ENCODE measurements around the gene ACOXL. TPM values are rescaled to one million over a fixed set of nuclear protein-coding genes. Genes with fewer than 3 reads are reported as not detected.

ACOXL gene
- total RNA-seq, 1 experiment from 2014 or later: not detected

DNA sequence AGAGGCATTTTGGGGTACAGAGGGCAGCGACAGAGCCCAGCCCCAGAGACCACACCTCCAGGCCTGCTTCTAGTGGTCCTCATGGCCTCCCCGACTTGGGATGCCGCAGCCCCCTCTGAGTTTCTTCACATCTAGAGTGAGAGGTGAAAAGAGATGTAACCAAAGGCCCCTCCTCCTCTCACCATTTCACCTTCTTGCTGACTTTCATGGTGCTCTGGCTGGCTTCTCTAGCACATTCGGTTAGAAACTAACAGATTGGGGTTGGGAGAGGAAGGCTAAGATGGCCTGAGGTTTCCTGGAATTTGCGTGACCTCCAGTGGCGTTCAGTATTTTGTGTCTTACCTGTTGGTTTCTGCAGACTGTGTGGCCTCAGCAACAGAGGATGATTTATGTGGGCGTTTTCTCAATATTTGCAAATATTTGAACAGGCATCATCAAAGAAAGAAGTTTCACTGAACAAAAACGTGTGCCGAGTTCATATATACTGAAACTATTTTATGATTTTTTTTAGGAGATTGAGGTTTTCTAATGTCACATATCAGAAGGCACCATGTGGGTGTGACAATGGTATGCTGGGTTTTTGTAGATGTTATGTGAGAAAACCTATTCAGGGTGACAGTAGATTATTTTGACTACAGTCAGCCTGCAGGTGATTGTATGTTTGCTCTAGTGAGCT lies 318.5 kb downstream of the ACOXL start:
- Histone ChIP-seq H3K9ac (ENCODE audit: low read length) (no peak overlapping the region), H3K4me1 (ENCODE audit: low read length) (peaks cover 71% of the 10 kb centered on the region), H3K27ac (ENCODE audit: low read length) (no peak overlapping the region), H3K9me3 (ENCODE audit: low read length) (no peaks in the 10 kb centered on the region), H3K27me3 (ENCODE audit: low read length) (no peaks in the 10 kb centered on the region), H3K36me3 (ENCODE audit: insufficient read depth, low read length) (no peaks in the 10 kb centered on the region), H4K20me1 (ENCODE audit: insufficient read depth, low read depth, low read length) (no peaks in the 10 kb centered on the region), H3K4me2 (ENCODE audit: low read depth, low read length, poor library complexity, severe bottlenecking) (peak overlapping the region; percentile 53), H2AFZ (ENCODE audit: low read length) (no peak overlapping the region), H3K79me2 (ENCODE audit: low read length) (no peaks in the 10 kb centered on the region), H3K4me3 (ENCODE audit: low read length) (peak overlapping the region; percentile 8; the same call in 1 of the 2 replicates), H3K9me2 (replicated peaks; ENCODE audit: insufficient read depth, low read length) (no peaks in the 10 kb centered on the region)
- DNase-seq: no peak

GRCh38 chr2:111052621-111053020 lies 320.2 kb downstream of the ACOXL start:
- Histone ChIP-seq H3K9me2 (replicated peaks; ENCODE audit: insufficient read depth, low read length) (no peaks in the 10 kb centered on the region), H2AFZ (ENCODE audit: low read length) (no peak overlapping the region), H3K36me3 (ENCODE audit: insufficient read depth, low read length) (no peaks in the 10 kb centered on the region), H3K4me1 (ENCODE audit: low read length) (peaks cover 87% of the 10 kb centered on the region), H3K9ac (ENCODE audit: low read length) (no peak overlapping the region), H4K20me1 (ENCODE audit: insufficient read depth, low read depth, low read length) (no peaks in the 10 kb centered on the region), H3K9me3 (ENCODE audit: low read length) (no peaks in the 10 kb centered on the region), H3K4me3 (ENCODE audit: low read length) (no peak overlapping the region), H3K79me2 (ENCODE audit: low read length) (no peaks in the 10 kb centered on the region), H3K4me2 (ENCODE audit: low read depth, low read length, poor library complexity, severe bottlenecking) (no peak overlapping the region), H3K27me3 (ENCODE audit: low read length) (no peaks in the 10 kb centered on the region), H3K27ac (ENCODE audit: low read length) (no peak overlapping the region)
- DNase-seq: no peak

DNA sequence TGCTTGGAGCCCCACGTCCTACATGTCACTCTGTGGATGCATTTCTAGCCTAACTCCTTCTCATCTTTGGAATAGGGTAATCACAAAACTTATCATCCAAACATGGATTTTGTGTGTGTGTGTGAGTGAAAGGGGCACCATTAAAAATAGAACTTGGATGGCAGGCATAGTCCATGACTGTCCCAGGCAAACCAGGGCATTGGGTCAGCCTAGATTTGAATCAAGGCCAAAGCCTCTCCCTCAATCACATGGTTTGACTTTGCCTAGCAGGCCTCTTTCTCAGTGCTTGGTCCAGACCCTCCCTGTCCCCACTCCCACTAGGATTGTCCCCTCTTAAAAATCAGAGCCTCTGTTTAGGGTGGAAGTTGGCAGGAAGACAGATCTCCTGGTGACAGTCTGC lies 320.9 kb downstream of the ACOXL start:
- H3K4me1 ChIP-seq (ENCODE audit: low read length): peaks cover 94% of the 10 kb centered on the region
- no peak for DNase-seq

GRCh38 chr2:111053825-111054515 lies 321.6 kb downstream of the ACOXL start:
- H3K4me1 ChIP-seq (ENCODE audit: low read length): peaks cover 94% of the 10 kb centered on the region
- H3K9me3 ChIP-seq (ENCODE audit: low read length): no peaks in the 10 kb centered on the region
- 0 out of 2 replicates have a peak overlapping the region, but pooled peaks have one; percentile 34 for H3K27ac ChIP-seq (ENCODE audit: low read length)
- H3K9me2 ChIP-seq (replicated peaks; ENCODE audit: insufficient read depth, low read length): no peaks in the 10 kb centered on the region
- H3K79me2 ChIP-seq (ENCODE audit: low read length): no peaks in the 10 kb centered on the region
- peak overlapping the region; percentile 58 for H3K4me2 ChIP-seq (ENCODE audit: low read depth, low read length, poor library complexity, severe bottlenecking)
- no peaks in the 10 kb centered on the region for H4K20me1 ChIP-seq (ENCODE audit: insufficient read depth, low read depth, low read length)
- H3K9ac ChIP-seq (ENCODE audit: low read length): peak overlapping the region; percentile 22; the same call in 1 of the 2 replicates
- H3K27me3 ChIP-seq (ENCODE audit: low read length): no peaks in the 10 kb centered on the region
- H3K4me3 ChIP-seq (ENCODE audit: low read length): peak overlapping the region; percentile 43; the same call in 1 of the 2 replicates
- H3K36me3 ChIP-seq (ENCODE audit: insufficient read depth, low read length): no peaks in the 10 kb centered on the region
- peak; percentile 75 for DNase-seq
- H2AFZ ChIP-seq (ENCODE audit: low read length): no peak overlapping the region

More for the DNA sequence above, 320.9 kb downstream of the ACOXL start:
- H2AFZ ChIP-seq (ENCODE audit: low read length): no peak overlapping the region
- no peaks in the 10 kb centered on the region for H3K27me3 ChIP-seq (ENCODE audit: low read length)
- no peaks in the 10 kb centered on the region for H3K36me3 ChIP-seq (ENCODE audit: insufficient read depth, low read length)
- H3K27ac ChIP-seq (ENCODE audit: low read length): no peak overlapping the region
- no peaks in the 10 kb centered on the region for H3K9me2 ChIP-seq (replicated peaks; ENCODE audit: insufficient read depth, low read length)
- peak overlapping the region; percentile 58 for H3K4me2 ChIP-seq (ENCODE audit: low read depth, low read length, poor library complexity, severe bottlenecking)
- no peaks in the 10 kb centered on the region for H3K79me2 ChIP-seq (ENCODE audit: low read length)
- no peak overlapping the region for H3K9ac ChIP-seq (ENCODE audit: low read length)
- H3K9me3 ChIP-seq (ENCODE audit: low read length): no peaks in the 10 kb centered on the region
- 0 out of 2 replicates have a peak overlapping the region, but pooled peaks have one; percentile 43 for H3K4me3 ChIP-seq (ENCODE audit: low read length)
- H4K20me1 ChIP-seq (ENCODE audit: insufficient read depth, low read depth, low read length): no peaks in the 10 kb centered on the region

DNA sequence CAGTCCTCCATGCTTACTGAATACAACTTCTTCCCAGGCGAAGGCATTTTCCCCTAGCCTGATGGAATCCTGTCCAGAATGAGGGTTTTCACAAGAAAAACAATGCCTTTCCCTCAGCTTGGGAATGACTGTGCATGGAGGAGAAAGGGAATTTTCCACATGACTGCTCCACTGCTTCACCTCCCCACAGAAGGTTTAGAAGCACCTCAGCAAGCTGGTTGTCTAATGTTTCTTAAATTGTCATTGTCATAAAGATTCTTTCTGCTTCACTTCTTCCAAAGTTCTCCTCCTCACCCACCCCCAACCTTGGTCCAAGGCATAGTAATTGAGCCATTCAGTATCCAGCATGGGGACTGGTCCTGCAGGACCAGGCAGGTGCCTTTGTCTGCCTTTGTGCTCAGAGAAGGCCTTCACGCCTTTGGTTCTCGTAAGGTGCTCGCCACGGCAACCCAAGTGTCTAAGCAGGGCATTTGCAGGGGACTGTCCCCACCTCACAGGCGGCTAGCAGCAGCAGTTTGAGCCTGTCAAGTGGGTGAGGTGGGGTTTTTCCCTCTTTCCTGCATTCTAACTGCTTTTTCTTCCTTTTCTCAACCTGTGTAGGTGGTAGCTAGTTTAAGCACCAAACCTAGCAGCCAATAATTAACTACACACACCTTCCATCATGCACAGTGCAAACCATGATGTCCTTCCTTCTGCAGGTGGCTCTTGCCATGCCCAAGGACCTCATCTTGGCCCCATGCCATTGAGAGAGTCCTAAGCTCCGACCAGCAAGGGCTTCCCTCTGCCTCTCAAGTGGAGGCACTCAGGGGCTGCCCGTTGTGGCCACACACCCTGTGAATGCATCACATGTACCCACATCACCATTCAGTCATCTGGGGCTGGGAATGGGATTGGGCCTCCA lies 322.7 kb downstream of the ACOXL start:
- peak; percentile 60 for DNase-seq
- Histone ChIP-seq H3K4me1 (ENCODE audit: low read length) (peaks cover 84% of the 10 kb centered on the region), H3K79me2 (ENCODE audit: low read length) (no peaks in the 10 kb centered on the region), H3K9me3 (ENCODE audit: low read length) (no peaks in the 10 kb centered on the region; the same call in 1 of the 2 replicates), H3K9ac (ENCODE audit: low read length) (peak overlapping the region; percentile 22; the same call in 1 of the 2 replicates), H3K4me2 (ENCODE audit: low read depth, low read length, poor library complexity, severe bottlenecking) (peak overlapping the region; percentile 58), H3K9me2 (replicated peaks; ENCODE audit: insufficient read depth, low read length) (no peaks in the 10 kb centered on the region), H3K27me3 (ENCODE audit: low read length) (no peaks in the 10 kb centered on the region; the same call in 1 of the 2 replicates), H3K27ac (ENCODE audit: low read length) (no peak overlapping the region), H3K36me3 (ENCODE audit: insufficient read depth, low read length) (no peaks in the 10 kb centered on the region; the same call in 1 of the 2 replicates), H4K20me1 (ENCODE audit: insufficient read depth, low read depth, low read length) (no peaks in the 10 kb centered on the region), H2AFZ (ENCODE audit: low read length) (no peak overlapping the region), H3K4me3 (ENCODE audit: low read length) (peak overlapping the region; percentile 43; the same call in 1 of the 2 replicates)

- H3K79me2 ChIP-seq (ENCODE audit: low read length): no peaks in the 10 kb centered on the region
- no peak overlapping the region for H3K9ac ChIP-seq (ENCODE audit: low read length)
- H3K36me3 ChIP-seq (ENCODE audit: insufficient read depth, low read length): no peaks in the 10 kb centered on the region; the same call in 1 of the 2 replicates
- H3K9me3 ChIP-seq (ENCODE audit: low read length): peaks cover 6% of the 10 kb centered on the region
- H2AFZ ChIP-seq (ENCODE audit: low read length): no peak overlapping the region
- H3K27ac ChIP-seq (ENCODE audit: low read length): no peak overlapping the region
- H3K4me3 ChIP-seq (ENCODE audit: low read length): no peak overlapping the region
- H3K27me3 ChIP-seq (ENCODE audit: low read length): no peaks in the 10 kb centered on the region; the same call in 1 of the 2 replicates
- H3K4me2 ChIP-seq (ENCODE audit: low read depth, low read length, poor library complexity, severe bottlenecking): peak overlapping the region; percentile 58
- H3K4me1 ChIP-seq (ENCODE audit: low read length): peaks cover 77% of the 10 kb centered on the region
- no peaks in the 10 kb centered on the region for H3K9me2 ChIP-seq (replicated peaks; ENCODE audit: insufficient read depth, low read length)
- no peaks in the 10 kb centered on the region for H4K20me1 ChIP-seq (ENCODE audit: insufficient read depth, low read depth, low read length)
- no peak for DNase-seq
These were observed 323.4 kb downstream of the ACOXL start for GRCh38 chr2:111055735-111056134.

GRCh38 chr2:111057045-111057444 lies 324.7 kb downstream of the ACOXL start:
- peak; percentile 87 for DNase-seq
- Histone ChIP-seq H3K9ac (ENCODE audit: low read length) (peak overlapping the region; percentile 32; the same call in 1 of the 2 replicates), H4K20me1 (ENCODE audit: insufficient read depth, low read depth, low read length) (no peaks in the 10 kb centered on the region), H2AFZ (ENCODE audit: low read length) (no peak overlapping the region), H3K79me2 (ENCODE audit: low read length) (no peaks in the 10 kb centered on the region), H3K27me3 (ENCODE audit: low read length) (no peaks in the 10 kb centered on the region; the same call in 1 of the 2 replicates), H3K4me3 (ENCODE audit: low read length) (peak overlapping the region; percentile 50), H3K4me2 (ENCODE audit: low read depth, low read length, poor library complexity, severe bottlenecking) (peak overlapping the region; percentile 59), H3K27ac (ENCODE audit: low read length) (peak overlapping the region; percentile 77), H3K9me3 (ENCODE audit: low read length) (peaks cover 10% of the 10 kb centered on the region), H3K4me1 (ENCODE audit: low read length) (peaks cover 73% of the 10 kb centered on the region), H3K36me3 (ENCODE audit: insufficient read depth, low read length) (no peaks in the 10 kb centered on the region; the same call in 1 of the 2 replicates), H3K9me2 (replicated peaks; ENCODE audit: insufficient read depth, low read length) (no peaks in the 10 kb centered on the region)
